NCI-H82 treated with DMSO at 0.1 percent for 48 hours (cell line): ENCODE results near the gene CSNK1G1.
"Not testable (repeated sequence)": the region's sequence is repeated elsewhere in the genome, so short reads cannot be mapped to it uniquely, and the experiment has no call there.

Experiments
- DNase-seq: peaks from one replicate; lab custom pipeline; 2025; ENCODE audit not compliant: unreplicated experiment; lab: John Stamatoyannopoulos, UW

The CSNK1G1 gene

GRCh38 chr15:64288999-64289398 lies 67.0 kb downstream of the CSNK1G1 start:
- DNase-seq, result no peak

DNA sequence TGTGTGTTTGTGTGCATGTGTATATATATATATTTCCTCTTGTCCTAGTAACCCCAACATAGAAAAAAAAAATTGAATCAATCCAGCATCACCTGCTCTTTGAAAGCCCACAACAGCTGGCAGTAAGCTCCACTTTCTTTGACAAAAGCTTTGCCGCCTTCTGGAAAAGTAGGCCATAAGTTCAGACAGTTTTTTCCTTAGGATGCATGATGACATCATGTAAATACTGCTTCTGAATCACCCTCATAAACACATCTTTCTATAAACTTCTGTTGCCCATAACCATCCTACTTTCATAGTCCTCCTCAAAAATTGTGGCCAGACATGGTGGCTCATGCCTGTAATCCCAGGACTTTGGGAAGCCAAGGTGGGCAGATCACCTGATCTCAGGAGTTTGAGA lies 67.4 kb downstream of the CSNK1G1 start:
- no peak for DNase-seq

- DNase-seq, result no peak
Observed at GRCh38 chr15:64287953-64288352, 68.0 kb downstream of the CSNK1G1 start.

GRCh38 chr15:64286473-64286872 lies 69.5 kb downstream of the CSNK1G1 start:
- DNase-seq, result no peak

DNA sequence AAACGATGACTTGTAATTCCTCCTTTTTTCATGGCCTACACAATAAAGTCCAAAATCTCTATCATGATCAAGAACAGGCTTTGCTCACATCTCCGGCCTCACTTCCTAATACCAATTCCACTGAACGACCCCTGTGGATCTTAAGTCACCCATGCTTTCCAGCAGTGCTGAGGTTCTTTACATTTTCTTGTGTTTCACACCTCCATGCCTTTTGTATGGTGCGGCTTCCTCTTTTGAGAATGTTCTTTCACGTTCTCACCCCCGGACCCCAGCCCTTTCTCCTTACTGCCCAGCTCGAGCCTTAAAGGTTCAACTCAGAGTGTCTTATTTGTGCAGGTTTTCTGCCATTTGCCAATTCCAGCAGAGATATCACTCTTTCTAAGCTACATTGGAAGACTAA lies 70.1 kb downstream of the CSNK1G1 start:
- DNase-seq, result no peak

DNA sequence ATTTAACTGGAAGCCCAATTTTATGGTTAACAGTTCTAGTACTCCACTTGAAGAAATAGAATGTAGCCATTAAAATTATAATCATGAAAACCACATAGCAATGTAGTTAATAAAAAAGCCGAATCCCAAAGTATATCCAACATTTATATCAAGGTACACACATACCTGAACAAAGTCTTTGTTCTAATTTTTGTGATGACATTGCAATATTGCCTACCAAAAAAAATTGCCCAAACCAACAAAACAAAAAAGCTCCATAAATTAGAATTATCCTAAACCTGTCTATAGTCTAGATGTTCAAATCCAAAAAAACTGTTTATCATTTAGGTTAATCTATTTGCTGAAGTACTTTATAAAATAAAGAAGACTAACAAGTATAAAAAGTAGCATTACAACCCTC lies 70.8 kb downstream of the CSNK1G1 start:
- no peak for DNase-seq

GRCh38 chr15:64284042-64284441 lies 71.9 kb downstream of the CSNK1G1 start:
- no peak for DNase-seq

GRCh38 chr15:64282701-64283100 lies 73.3 kb downstream of the CSNK1G1 start:
- DNase-seq, result no peak

GRCh38 chr15:64279131-64279530 lies 76.8 kb downstream of the CSNK1G1 start:
- DNase-seq, result no peak

- DNase-seq, result no peak
Observed at GRCh38 chr15:64275934-64276333, 80.0 kb downstream of the CSNK1G1 start.

DNA sequence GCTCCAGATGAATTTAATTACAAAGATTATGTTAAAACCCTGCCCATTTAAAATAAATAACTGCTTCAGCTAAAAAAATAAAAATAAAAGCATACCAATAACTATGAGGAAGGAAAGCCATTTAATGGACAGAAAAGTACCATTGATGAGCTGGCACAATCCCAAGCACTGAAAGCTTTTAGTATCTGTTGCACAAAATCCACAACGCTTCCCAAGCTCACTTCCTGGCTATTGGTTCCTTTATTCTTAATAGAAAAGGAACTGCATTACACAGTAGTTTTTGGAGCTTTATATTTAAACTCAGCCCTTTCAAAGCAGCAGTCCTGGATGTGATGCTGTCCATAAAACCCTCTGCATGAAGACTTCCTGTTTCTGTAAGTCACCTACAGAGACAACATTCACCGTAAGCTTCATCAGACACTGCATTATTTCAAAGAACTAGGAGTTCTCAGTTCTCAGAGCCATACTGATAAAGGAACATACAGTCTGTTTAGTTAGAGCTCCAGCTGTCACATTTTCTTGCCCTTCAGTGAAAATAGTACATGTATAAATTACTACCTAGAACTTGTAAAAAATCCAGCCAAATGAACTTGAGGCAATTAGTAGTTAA lies 81.5 kb downstream of the CSNK1G1 start:
- DNase-seq, result no peak

DNA sequence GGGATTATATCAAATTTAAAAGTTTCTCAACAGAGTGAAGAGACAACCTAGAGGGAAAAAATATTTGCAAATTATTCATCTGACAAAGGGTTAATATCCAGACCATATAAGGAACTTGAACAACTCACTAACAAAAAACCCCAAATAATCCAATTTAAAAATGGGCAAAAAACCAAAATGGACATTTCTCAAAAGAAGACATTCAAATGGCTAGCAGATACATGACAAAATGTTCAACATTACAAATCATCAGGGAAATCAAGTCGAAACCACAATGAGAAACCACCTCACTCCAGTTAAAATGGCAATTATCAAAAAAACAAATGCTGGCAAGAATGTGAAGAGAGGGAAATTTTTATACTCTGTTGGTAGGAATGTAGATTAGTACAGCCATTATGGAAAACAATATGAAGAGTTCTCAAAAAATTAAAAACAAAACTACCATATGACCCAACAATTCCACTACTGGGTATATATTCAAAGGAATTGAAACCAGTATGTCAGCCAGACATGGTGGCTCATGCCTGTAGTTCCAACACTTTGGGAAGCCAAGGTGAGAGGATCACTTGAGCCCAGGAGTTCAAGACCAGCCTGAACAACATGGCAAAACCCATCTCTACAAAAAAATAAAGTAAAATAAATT lies 88.5 kb downstream of the CSNK1G1 start:
- no peak for DNase-seq

DNA sequence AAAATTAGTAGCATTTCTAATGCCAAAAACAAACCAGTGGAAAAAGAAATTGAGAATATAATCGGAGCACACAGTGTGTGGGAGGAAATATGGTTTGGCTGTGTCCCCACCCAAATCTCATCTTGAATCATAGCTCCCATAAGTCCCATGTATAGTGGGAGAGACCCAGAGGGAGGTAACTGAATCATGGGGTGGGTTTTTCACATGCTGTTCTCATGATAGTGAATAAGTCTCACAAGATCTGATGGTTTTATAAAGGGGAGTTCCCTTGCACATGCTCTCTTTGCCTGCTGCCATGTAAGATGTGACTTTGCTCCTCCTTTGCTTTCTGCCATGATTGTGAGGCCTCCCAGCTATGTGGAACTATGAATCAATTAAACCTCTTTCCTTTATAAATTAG lies 90.8 kb downstream of the CSNK1G1 start:
- not testable (repeated sequence) for DNase-seq

DNA sequence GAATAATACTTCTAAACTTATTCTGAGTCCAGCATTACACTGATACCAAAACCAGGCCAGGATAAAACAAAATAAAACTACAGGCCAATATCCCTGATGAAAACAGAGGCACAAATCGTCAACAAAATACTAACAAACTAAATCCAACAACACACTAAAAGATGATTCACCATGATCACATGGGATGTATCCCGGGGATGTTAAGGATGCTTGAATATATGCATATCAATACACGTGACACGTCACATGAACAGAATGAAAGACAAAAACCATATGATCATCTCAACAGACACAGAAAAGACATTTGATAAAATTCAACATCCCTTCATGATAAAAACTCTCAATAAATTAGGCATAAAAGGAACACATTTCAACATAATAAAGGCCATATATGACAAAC lies 91.5 kb downstream of the CSNK1G1 start:
- DNase-seq, result no peak

DNA sequence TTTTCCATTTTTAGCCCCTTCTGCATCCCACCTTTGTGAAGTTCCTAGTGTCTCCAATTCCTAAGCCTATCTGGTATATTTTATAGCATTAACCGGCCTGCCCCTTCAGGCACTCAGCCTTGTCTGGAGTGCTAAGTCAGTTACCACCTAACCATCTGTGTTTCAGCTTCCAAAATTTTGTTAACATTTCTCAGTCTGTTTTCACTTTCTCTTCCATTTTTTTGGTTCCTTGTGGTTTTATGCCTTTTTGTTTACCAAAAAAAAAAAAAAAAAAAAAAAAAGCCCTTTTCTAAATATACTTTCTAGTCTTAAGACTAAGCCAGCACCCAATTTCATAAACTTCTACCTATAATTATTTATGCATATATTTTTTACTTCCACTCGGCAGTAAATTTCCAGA lies 92.4 kb downstream of the CSNK1G1 start:
- DNase-seq, result no peak

DNA sequence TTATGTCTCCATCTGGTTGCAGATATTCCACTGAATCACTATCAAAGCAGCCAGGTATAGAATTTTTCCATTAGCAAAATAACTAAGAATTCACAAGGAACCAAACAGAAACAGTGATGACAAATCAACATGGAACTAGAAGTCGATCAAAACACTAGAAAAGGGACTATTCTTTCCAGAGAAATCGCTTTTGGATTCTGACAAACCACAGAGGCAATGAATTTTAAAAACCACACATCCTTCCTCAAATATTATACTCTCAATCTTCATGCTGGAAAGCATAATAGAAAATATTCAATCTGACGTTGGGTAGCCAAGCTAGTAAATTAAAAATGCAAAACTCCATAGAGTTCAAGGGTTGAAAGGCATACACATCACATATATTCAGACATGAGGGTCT lies 99.9 kb downstream of the CSNK1G1 start:
- no peak for DNase-seq

DNA sequence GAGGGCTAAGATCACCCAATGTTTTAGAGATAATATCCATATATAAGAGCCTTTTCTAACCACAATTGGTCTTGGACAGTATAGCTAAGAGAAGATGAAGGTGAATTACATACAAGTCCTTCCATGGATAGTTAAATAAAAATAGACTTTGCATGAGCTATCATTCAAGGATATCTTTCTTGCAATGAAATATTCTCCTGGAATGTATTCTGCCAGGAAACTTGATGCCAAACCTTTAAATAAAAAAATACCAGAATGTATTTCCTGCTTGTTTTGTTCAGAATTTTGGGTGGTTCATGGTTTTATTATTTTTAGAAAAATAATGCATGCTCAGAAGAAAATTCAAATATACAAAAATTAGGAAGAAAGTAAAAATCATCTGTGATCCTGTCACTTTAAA lies 104.3 kb downstream of the CSNK1G1 start:
- no peak for DNase-seq

GRCh38 chr15:64251121-64251520 lies 104.9 kb downstream of the CSNK1G1 start:
- DNase-seq, result no peak

DNA sequence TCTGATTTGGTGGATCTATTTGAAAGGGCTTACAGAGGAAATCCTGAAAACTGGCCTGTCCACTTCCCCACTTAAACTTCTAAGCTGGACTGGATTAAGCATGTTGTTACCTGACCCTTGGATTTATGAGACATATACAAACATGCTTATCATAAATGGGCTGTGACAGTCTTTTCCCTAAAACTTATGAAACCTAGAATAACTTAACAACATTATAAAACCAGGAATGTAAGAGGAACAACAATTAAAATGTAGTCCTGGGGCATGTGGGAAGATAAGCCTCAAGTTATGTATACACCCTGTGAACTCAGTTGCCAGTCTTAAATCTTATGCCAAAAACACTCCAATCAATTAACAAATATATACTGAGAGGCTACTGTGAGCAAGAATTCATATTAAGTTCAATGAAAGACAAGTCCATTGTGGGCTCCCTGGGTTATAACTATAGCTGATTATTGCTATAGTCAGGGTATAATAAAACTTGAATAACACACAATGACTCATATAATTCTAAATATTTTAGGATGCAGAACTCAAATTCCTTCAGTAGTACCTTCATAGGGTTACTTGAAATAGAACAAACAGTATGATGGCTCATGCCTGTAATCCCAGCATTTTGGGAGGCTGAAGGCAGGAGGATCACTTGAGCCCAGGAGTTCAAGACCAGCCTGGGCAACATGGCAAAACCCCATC lies 105.9 kb downstream of the CSNK1G1 start:
- DNase-seq, result no peak

DNA sequence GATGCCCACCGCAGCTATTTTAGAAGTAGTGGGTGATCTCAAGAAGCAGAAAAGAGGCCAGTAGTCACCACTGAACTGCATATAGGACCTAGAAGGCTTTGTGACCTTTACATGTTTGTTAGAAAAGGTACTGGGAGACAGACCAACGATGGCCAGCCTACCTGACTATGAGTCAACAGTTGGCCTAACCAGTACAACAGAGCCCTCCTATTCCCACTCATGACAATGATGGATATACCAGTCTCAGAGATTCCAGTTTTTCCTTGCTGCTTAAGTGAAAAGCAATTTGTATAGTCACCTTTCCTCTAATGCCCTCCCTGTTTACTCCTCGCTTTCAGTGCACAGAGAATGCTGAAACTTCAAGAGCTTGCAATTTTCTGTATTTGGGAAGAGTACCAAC lies 106.6 kb downstream of the CSNK1G1 start:
- DNase-seq, result no peak

DNA sequence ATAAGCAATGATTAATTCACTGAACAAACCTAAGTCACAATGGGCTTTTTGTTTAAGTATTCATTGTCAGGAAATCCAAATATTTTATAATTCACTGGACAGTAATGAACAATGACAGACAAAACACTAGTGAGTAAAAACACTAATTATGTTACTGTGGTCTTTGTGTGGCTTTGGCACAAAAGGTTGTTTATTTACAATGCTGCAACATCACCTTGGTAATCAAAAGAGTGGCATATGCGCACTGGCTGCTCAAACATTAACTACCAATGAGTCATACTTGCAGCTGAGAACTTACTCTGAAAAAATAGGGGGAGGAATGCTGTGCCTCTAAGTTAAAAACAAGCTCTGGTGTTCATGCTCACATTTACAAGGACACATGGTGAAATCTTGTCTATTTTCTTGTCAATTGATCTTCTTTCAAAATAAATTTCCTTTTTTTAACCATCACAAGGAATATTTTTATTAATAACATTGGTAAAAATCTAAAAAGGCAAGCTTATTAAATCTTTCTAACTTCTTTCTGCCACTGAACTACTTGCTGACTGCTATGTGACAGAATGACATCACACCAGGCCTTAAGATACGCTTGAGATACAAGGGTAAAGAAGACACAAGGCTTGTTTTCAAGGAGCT lies 107.9 kb downstream of the CSNK1G1 start:
- no peak for DNase-seq

- DNase-seq, result no peak
Observed at GRCh38 chr15:64247535-64247905, 108.5 kb downstream of the CSNK1G1 start.
